ENCODE results near the gene RAB1A.
A peak's percentile ranks its signal among the peaks of the same experiment; 100 is the strongest.

The RAB1A gene

GRCh38 chr2:65129826-65130663, at the start of gene RAB1A:
RAB1A (minus strand) TSS chr2:65130106; CDS start chr2:65129915, 191 bp downstream.
- TF ChIP-seq CREB1 (IDR thresholded peaks at IDR 0.05; ENCODE audit: low read depth) (peak; percentile 71), TCF12 (IDR thresholded peaks at IDR 0.05; ENCODE audit: low read depth) (peak; percentile 46), USF1 (IDR thresholded peaks at IDR 0.05) (0 out of 2 replicates have a peak, but pooled peaks have one; percentile 5), RAD21 (IDR thresholded peaks at IDR 0.05; ENCODE audit: low read depth) (no peak), TEAD4 (IDR thresholded peaks at IDR 0.05) (no peak), FOXM1 (IDR thresholded peaks at IDR 0.05; ENCODE audit: borderline replicate concordance, low read depth) (no peak), CEBPB (IDR thresholded peaks at IDR 0.05) (no peak), EGR1 (IDR thresholded peaks at IDR 0.05) (peak; percentile 59; the same call in 1 of the 2 replicates), MAX (IDR thresholded peaks at IDR 0.05) (peak; percentile 38), EP300 (IDR thresholded peaks at IDR 0.05; ENCODE audit: borderline replicate concordance) (no peak; the same call in 1 of the 2 replicates), NFIC (IDR thresholded peaks at IDR 0.05) (peak; percentile 34; the same call in 1 of the 2 replicates), TAF1 (IDR thresholded peaks at IDR 0.05; ENCODE audit: low read depth) (peak; percentile 84), YY1 (IDR thresholded peaks at IDR 0.05; ENCODE audit: low read depth) (peak; percentile 97), ZBTB7A (IDR thresholded peaks at IDR 0.05; ENCODE audit: low read depth) (0 out of 2 replicates have a peak, but pooled peaks have one; percentile 65)
- TF ChIP-seq, protein P1, sequence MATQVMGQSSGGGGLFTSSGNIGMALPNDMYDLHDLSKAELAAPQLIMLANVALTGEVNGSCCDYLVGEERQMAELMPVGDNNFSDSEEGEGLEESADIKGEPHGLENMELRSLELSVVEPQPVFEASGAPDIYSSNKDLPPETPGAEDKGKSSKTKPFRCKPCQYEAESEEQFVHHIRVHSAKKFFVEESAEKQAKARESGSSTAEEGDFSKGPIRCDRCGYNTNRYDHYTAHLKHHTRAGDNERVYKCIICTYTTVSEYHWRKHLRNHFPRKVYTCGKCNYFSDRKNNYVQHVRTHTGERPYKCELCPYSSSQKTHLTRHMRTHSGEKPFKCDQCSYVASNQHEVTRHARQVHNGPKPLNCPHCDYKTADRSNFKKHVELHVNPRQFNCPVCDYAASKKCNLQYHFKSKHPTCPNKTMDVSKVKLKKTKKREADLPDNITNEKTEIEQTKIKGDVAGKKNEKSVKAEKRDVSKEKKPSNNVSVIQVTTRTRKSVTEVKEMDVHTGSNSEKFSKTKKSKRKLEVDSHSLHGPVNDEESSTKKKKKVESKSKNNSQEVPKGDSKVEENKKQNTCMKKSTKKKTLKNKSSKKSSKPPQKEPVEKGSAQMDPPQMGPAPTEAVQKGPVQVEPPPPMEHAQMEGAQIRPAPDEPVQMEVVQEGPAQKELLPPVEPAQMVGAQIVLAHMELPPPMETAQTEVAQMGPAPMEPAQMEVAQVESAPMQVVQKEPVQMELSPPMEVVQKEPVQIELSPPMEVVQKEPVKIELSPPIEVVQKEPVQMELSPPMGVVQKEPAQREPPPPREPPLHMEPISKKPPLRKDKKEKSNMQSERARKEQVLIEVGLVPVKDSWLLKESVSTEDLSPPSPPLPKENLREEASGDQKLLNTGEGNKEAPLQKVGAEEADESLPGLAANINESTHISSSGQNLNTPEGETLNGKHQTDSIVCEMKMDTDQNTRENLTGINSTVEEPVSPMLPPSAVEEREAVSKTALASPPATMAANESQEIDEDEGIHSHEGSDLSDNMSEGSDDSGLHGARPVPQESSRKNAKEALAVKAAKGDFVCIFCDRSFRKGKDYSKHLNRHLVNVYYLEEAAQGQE (IDR thresholded peaks at IDR 0.05; ENCODE audit: low read depth): no peak

DNA sequence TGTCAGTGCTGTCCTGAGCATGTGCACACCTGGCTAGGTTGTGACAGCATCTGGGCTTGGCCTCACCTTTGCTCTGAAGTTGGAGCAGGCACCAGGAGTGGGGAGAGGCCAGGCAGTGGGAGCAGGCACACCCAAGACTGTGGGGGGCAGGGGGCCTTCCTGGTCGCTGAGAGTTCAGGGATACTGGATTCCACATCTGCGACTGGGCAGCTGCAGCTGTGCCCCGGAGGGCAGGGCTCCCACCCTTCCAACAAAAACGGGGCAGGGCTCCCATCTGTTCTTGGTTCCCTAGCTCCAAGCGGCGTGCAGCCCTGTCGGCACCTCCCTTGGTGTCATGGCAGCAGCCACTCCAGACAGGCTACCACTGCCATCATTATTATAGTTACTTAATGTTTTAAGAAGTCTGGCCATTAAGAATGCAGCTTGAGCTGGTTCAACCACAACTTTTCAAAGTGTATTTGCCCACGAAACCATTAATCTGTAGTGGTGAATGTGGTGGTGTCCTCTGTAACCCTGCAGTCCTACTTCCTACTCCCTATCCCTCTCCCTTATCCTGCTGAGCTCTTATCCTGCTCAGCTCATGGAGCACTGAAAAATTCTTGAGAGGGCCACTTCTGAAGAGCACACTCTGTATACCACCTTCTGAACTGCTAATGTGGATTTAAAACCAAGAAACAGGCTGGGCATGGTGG, 48.0 kb upstream of the RAB1A start:
- TF ChIP-seq EGR1 (IDR thresholded peaks at IDR 0.05) (no peak), MAX (IDR thresholded peaks at IDR 0.05) (no peak), NFIC (IDR thresholded peaks at IDR 0.05) (no peak), ZBTB7A (IDR thresholded peaks at IDR 0.05; ENCODE audit: low read depth) (no peak)

GRCh38 chr2:65175894-65176530, 46.1 kb upstream of the RAB1A start:
- TF ChIP-seq CEBPB (IDR thresholded peaks at IDR 0.05): peak; percentile 83
- no peak for TF ChIP-seq FOXM1 (IDR thresholded peaks at IDR 0.05; ENCODE audit: borderline replicate concordance, low read depth)

GRCh38 chr2:65172994-65173790, 43.3 kb upstream of the RAB1A start:
- no peak for TF ChIP-seq CREB1 (IDR thresholded peaks at IDR 0.05; ENCODE audit: low read depth)
- TF ChIP-seq CEBPB (IDR thresholded peaks at IDR 0.05): peak; percentile 40; the same call in 1 of the 2 replicates

DNA sequence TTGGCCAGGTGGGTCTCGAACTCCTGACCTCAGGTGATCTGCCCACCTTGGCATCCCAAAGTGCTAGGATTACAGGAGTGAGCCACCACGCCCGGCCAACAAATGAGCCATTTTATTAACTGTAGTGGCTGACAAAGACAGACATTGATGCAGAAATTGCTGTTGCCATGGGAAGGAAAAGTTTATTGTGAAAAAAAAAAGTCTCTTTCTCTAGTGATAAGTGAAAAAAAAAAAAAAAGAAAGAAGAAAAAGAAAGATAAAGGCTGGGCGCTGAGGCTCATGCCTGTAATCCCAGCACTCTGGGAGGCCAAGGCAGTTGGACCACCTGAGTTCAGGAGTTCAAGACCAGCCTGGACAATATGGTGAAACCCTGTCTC, 39.8 kb upstream of the RAB1A start:
- TF ChIP-seq MAX (IDR thresholded peaks at IDR 0.05): no peak
- TF ChIP-seq TCF12 (IDR thresholded peaks at IDR 0.05; ENCODE audit: low read depth): no peak
- TF ChIP-seq TAF1 (IDR thresholded peaks at IDR 0.05; ENCODE audit: low read depth): no peak
- no peak for TF ChIP-seq FOXM1 (IDR thresholded peaks at IDR 0.05; ENCODE audit: borderline replicate concordance, low read depth)
- no peak for TF ChIP-seq CEBPB (IDR thresholded peaks at IDR 0.05)
- no peak for TF ChIP-seq CREB1 (IDR thresholded peaks at IDR 0.05; ENCODE audit: low read depth)
- TF ChIP-seq YY1 (IDR thresholded peaks at IDR 0.05; ENCODE audit: low read depth): no peak
- TF ChIP-seq EP300 (IDR thresholded peaks at IDR 0.05; ENCODE audit: borderline replicate concordance): no peak
- no peak for TF ChIP-seq TEAD4 (IDR thresholded peaks at IDR 0.05)
- TF ChIP-seq NFIC (IDR thresholded peaks at IDR 0.05): no peak
- no peak for TF ChIP-seq USF1 (IDR thresholded peaks at IDR 0.05)
- no peak for TF ChIP-seq ZBTB7A (IDR thresholded peaks at IDR 0.05; ENCODE audit: low read depth)
- no peak for TF ChIP-seq EGR1 (IDR thresholded peaks at IDR 0.05)
- TF ChIP-seq RAD21 (IDR thresholded peaks at IDR 0.05; ENCODE audit: low read depth): no peak
- TF ChIP-seq, protein P1 (IDR thresholded peaks at IDR 0.05; ENCODE audit: low read depth): no peak

Data from Ishikawa (cell line).